Urinary bladder (tissue), 4 donors: ENCODE data around the gene PROX1. TPM values are rescaled to one million over a fixed set of nuclear protein-coding genes. Genes with fewer than 3 reads are reported as not detected.
A peak's percentile ranks its signal among the peaks of the same experiment; 100 is the strongest.

Source experiments
- DNase-seq: peaks from one replicate; pipeline ENCODE4 v3.0.0-alpha.2; 2015; ENCODE audit errors: extremely low spot score
- H3K27ac ChIP-seq: one replicate; pipeline ENCODE4 v1.5.1; 2013; ENCODE audit warnings: low read depth, mild to moderate bottlenecking, moderate library complexity
- H3K36me3 ChIP-seq: one replicate; pipeline ENCODE4 v1.6.1; 2013; ENCODE audit warnings: mild to moderate bottlenecking, moderate library complexity; ENCODE audit not compliant: insufficient read depth
- H3K4me1 ChIP-seq: one replicate; pipeline ENCODE4 v1.6.1; 2013; ENCODE audit warnings: mild to moderate bottlenecking, moderate library complexity; ENCODE audit not compliant: insufficient read depth
- H3K4me3 ChIP-seq: one replicate; pipeline ENCODE4 v1.5.1; 2013; ENCODE audit warnings: low read depth, low read length
- WGBS: extraction: QIAGEN DNeasy Blood & Tissue Kit; methylation state at CpG from one replicate; pipeline ENCODE4 v1.1.7; 2013; 5-methylcytosine and 5-hydroxymethylcytosine counted together
- polyA plus RNA-seq: library from polyadenylated mRNA; stranded (reverse); fragments of 200-250 nt; gene quantifications from one replicate; pipeline ENCODE4 v1.2.3, GENCODE V29; 2013
- total RNA-seq: library from RNA; depleted of rRNA; stranded (reverse); fragments of >200 nt; gene quantifications from one replicate; pipeline ENCODE4 v1.2.3, GENCODE V29; 2014
- donor health status: healthy with polysubstance abuse.
- donor health status: healthy.

The PROX1 gene
- total and polyA plus RNA-seq, 2 donors: 1.4 to 15.9 TPM

GRCh38 chr1:213997038-213997771 is 9.4 kb downstream of the PROX1 start:
- Histone ChIP-seq H3K27ac (peak overlapping the region; percentile 31), H3K36me3 (peaks cover 1% of the 10 kb centered on the region), H3K4me1 (no peaks in the 10 kb centered on the region), H3K4me3 (peak overlapping the region; percentile 6)
- 70% methylated on average over 24 of the region's 24 CpGs for WGBS
- no peak for DNase-seq

GRCh38 chr1:213997772-213998107 is 10.0 kb downstream of the PROX1 start:
- 95% methylated on average over 13 of the region's 13 CpGs for WGBS
- Histone ChIP-seq H3K27ac (no peak overlapping the region), H3K4me3 (no peak overlapping the region), H3K36me3 (peaks cover 1% of the 10 kb centered on the region), H3K4me1 (no peaks in the 10 kb centered on the region)
- no peak for DNase-seq

GRCh38 chr1:213998785-213999184 is 11.0 kb downstream of the PROX1 start:
- Histone ChIP-seq H3K4me1 (no peaks in the 10 kb centered on the region), H3K4me3 (no peak overlapping the region), H3K36me3 (peaks cover 1% of the 10 kb centered on the region), H3K27ac (no peak overlapping the region)
- DNase-seq: no peak
- WGBS: 81% methylated on average over 6 of the region's 6 CpGs

- DNase-seq: no peak
- Histone ChIP-seq H3K27ac (no peak overlapping the region), H3K4me1 (peaks cover 2% of the 10 kb centered on the region), H3K4me3 (no peak overlapping the region), H3K36me3 (peaks cover 1% of the 10 kb centered on the region)
- WGBS: 94% methylated on average over 2 of the region's 2 CpGs
Observed at GRCh38 chr1:213999732-214000131, 12.0 kb downstream of the PROX1 start.

GRCh38 chr1:214002060-214002459 is 14.3 kb downstream of the PROX1 start:
- Histone ChIP-seq H3K4me3 (no peak overlapping the region), H3K4me1 (peaks cover 2% of the 10 kb centered on the region), H3K36me3 (peaks cover 1% of the 10 kb centered on the region), H3K27ac (no peak overlapping the region)
- no peak for DNase-seq
- WGBS: 73% methylated on average over 6 of the region's 6 CpGs

- peaks cover 2% of the 10 kb centered on the region for H3K4me1 ChIP-seq
- no peak overlapping the region for H3K27ac ChIP-seq
- DNase-seq: no peak
- peaks cover 1% of the 10 kb centered on the region for H3K36me3 ChIP-seq
- no peak overlapping the region for H3K4me3 ChIP-seq
- WGBS: 16% methylated on average over 3 of the region's 3 CpGs
Observed at GRCh38 chr1:214002472-214002871, 14.7 kb downstream of the PROX1 start.

GRCh38 chr1:214003233-214003632 is 15.5 kb downstream of the PROX1 start:
- Histone ChIP-seq H3K36me3 (peaks cover 1% of the 10 kb centered on the region), H3K27ac (peak overlapping the region; percentile 50), H3K4me1 (peaks cover 2% of the 10 kb centered on the region), H3K4me3 (no peak overlapping the region)
- 45% methylated on average over 3 of the region's 3 CpGs for WGBS
- no peak for DNase-seq

GRCh38 chr1:214004014-214004413 is 16.2 kb downstream of the PROX1 start:
- 37% methylated on average over 2 of the region's 2 CpGs for WGBS
- Histone ChIP-seq H3K27ac (no peak overlapping the region), H3K4me3 (no peak overlapping the region), H3K36me3 (peaks cover 1% of the 10 kb centered on the region), H3K4me1 (peaks cover 2% of the 10 kb centered on the region)
- no peak for DNase-seq

GRCh38 chr1:214004795-214005194 is 17.0 kb downstream of the PROX1 start:
- H3K4me3 ChIP-seq: no peak overlapping the region
- H3K36me3 ChIP-seq: no peaks in the 10 kb centered on the region
- no peak overlapping the region for H3K27ac ChIP-seq
- DNase-seq: no peak
- H3K4me1 ChIP-seq: peaks cover 2% of the 10 kb centered on the region
- 93% methylated on average over 4 of the region's 4 CpGs for WGBS

- no peak for DNase-seq
- Histone ChIP-seq H3K36me3 (no peaks in the 10 kb centered on the region), H3K4me3 (no peak overlapping the region), H3K27ac (no peak overlapping the region), H3K4me1 (peaks cover 2% of the 10 kb centered on the region)
- WGBS: 93% methylated on average over 3 of the region's 3 CpGs
Observed at GRCh38 chr1:214005708-214006107, 17.9 kb downstream of the PROX1 start.

- WGBS: 90% methylated on average over 3 of the region's 3 CpGs
- H3K4me1 ChIP-seq: peaks cover 2% of the 10 kb centered on the region
- no peak overlapping the region for H3K27ac ChIP-seq
- no peaks in the 10 kb centered on the region for H3K36me3 ChIP-seq
- no peak for DNase-seq
- H3K4me3 ChIP-seq: no peak overlapping the region
Observed at GRCh38 chr1:214006845-214007244, 19.1 kb downstream of the PROX1 start.

- Histone ChIP-seq H3K4me3 (no peak overlapping the region), H3K36me3 (no peaks in the 10 kb centered on the region), H3K4me1 (peaks cover 2% of the 10 kb centered on the region), H3K27ac (no peak overlapping the region)
- no peak for DNase-seq
- 96% methylated on average over 3 of the region's 3 CpGs for WGBS
Observed at GRCh38 chr1:214008347-214008746, 20.6 kb downstream of the PROX1 start.

GRCh38 chr1:214008791-214009422 is 21.1 kb downstream of the PROX1 start:
- Histone ChIP-seq H3K4me1 (peaks cover 2% of the 10 kb centered on the region), H3K4me3 (no peak overlapping the region), H3K36me3 (no peaks in the 10 kb centered on the region), H3K27ac (no peak overlapping the region)
- no peak for DNase-seq
- 66% methylated on average over 8 of the region's 8 CpGs for WGBS

GRCh38 chr1:214009423-214010196 is 21.8 kb downstream of the PROX1 start:
- Histone ChIP-seq H3K4me3 (no peak overlapping the region), H3K27ac (no peak overlapping the region), H3K36me3 (no peaks in the 10 kb centered on the region), H3K4me1 (no peaks in the 10 kb centered on the region)
- 63% methylated on average over 14 of the region's 14 CpGs for WGBS
- DNase-seq: no peak
